ENCODE data around the gene TGM1.

DNA sequence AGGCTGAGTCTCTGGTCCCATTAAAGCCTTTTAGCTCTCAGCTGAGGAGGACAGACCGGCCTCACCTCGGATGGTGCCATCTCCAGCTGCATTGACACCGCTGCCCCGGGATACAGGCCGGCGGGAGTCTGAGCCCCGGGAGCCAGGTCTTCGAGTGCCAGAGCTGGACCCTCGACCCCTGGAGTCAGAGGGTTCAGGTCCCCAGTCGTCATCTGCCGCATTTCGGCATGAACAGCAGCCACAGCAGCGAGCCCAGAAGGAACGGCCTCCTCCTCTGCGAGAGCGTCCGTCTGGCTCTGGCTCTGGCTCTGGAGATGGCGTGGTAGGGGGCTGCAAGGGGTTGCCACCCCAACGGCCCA lies 1.0 kb downstream of the TGM1 start:
- TF ChIP-seq POLR2A (IDR thresholded peaks at IDR 0.05; ENCODE audit: low read depth, low read length) (no peak), POLR2AphosphoS5 (IDR thresholded peaks at IDR 0.05; ENCODE audit: low read depth, low read length) (no peak), TAF1 (IDR thresholded peaks at IDR 0.05; ENCODE audit: low read depth, low read length) (no peak), POU2F2 (IDR thresholded peaks at IDR 0.05; ENCODE audit: low read depth, low read length) (no peak), SPI1 (IDR thresholded peaks at IDR 0.05; ENCODE audit: low read depth, low read length) (no peak)

Data from GM12891 (cell line).